Keratinocyte (primary cell): ENCODE data around the gene CHST15. TPM values are rescaled to one million over a fixed set of nuclear protein-coding genes. Genes with fewer than 3 reads are reported as not detected.

Experiments
- DNase-seq: peaks from one replicate; pipeline ENCODE4 v3.0.0-alpha.2; 2011; ENCODE audit warnings: low read depth, missing footprints, low spot score
- FAIRE-seq: peaks from 2 replicates; lab custom pipeline; 2011; peaks lifted over from hg19 to GRCh38; lab: Jason Lieb, UNC
- H2AFZ ChIP-seq: 2 replicates; pipeline ENCODE4 v1.6.0; 2012; ENCODE audit warnings: low read length, control low read depth, inconsistent platforms; ENCODE audit not compliant: control insufficient read depth
- H3K27ac ChIP-seq: 2 replicates; pipeline ENCODE4 v1.5.1; 2011; ENCODE audit warnings: low read length; ENCODE audit not compliant: control insufficient read depth, insufficient read depth
- H3K27me3 ChIP-seq: 3 replicates; pipeline ENCODE4 v1.6.0; 2011; ENCODE audit warnings: low read length; ENCODE audit not compliant: control insufficient read depth, insufficient read depth; ENCODE audit errors: extremely low read depth
- H3K36me3 ChIP-seq, 2 experiments: 2 replicates in 1 of 2; 3 replicates in 1 of 2; pipeline ENCODE4 v1.5.1; 2011; ENCODE audit warnings: low read length in 2 of 2, mild to moderate bottlenecking in 1 of 2; ENCODE audit not compliant: control insufficient read depth in 2 of 2, insufficient read depth in 2 of 2; ENCODE audit errors: extremely low read depth in 1 of 2
- H3K4me1 ChIP-seq: 3 replicates; pipeline ENCODE4 v1.5.1; 2011; ENCODE audit warnings: low read length; ENCODE audit not compliant: control insufficient read depth, insufficient read depth; ENCODE audit errors: extremely low read depth
- H3K4me2 ChIP-seq: 3 replicates; pipeline ENCODE4 v1.6.0; 2011; ENCODE audit warnings: low read depth, low read length; ENCODE audit not compliant: control insufficient read depth, insufficient read depth; ENCODE audit errors: extremely low read depth
- H3K4me3 ChIP-seq, 3 experiments: fragments of 200-600 bp in 1 of 3; sonication (generic) in 1 of 3; 2 replicates in 2 of 3; 3 replicates in 1 of 3; pipeline ENCODE4 v1.5.1; 2011 to 2016; ENCODE audit warnings: low read length in 3 of 3, mild to moderate bottlenecking in 3 of 3, control low read depth in 2 of 3, inconsistent platforms in 1 of 3, low read depth in 1 of 3, mixed read lengths in 1 of 3, mixed run types in 1 of 3, moderate library complexity in 1 of 3; ENCODE audit not compliant: control insufficient read depth in 2 of 3, insufficient read depth in 2 of 3; ENCODE audit errors: extremely low read depth in 1 of 3
- H3K79me2 ChIP-seq: 2 replicates; pipeline ENCODE4 v1.6.0; 2012; ENCODE audit warnings: low read length; ENCODE audit not compliant: control insufficient read depth, insufficient read depth
- H3K9ac ChIP-seq: 3 replicates; pipeline ENCODE4 v1.6.0; 2011; ENCODE audit warnings: low read length; ENCODE audit not compliant: control insufficient read depth, insufficient read depth; ENCODE audit errors: extremely low read depth
- H3K9me1 ChIP-seq: 3 replicates; pipeline ENCODE4 v1.6.0; 2011; ENCODE audit warnings: low read length; ENCODE audit not compliant: control insufficient read depth, insufficient read depth; ENCODE audit errors: extremely low read depth
- H3K9me3 ChIP-seq: 2 replicates; pipeline ENCODE4 v1.5.1; 2012; ENCODE audit warnings: low read depth, low read length; ENCODE audit not compliant: control insufficient read depth
- H4K20me1 ChIP-seq: 3 replicates; pipeline ENCODE4 v1.6.0; 2011; ENCODE audit warnings: low read length; ENCODE audit not compliant: control insufficient read depth, insufficient read depth; ENCODE audit errors: extremely low read depth
- EZH2 ChIP-seq: IDR thresholded peaks from one replicate; pipeline ENCODE4 v1.6.1; 2012; ENCODE audit warnings: inconsistent platforms, mild to moderate bottlenecking, low read length, moderate library complexity
- dilution Hi-C: fragments of 300-500 bp; cut with MboI; formaldehyde crosslinking; loops from one replicate; pipeline ENCODE4 v1.7.0; 2020; ENCODE audit warnings: low sequenced_read_pairs; ENCODE audit not compliant: extremely low pct_ligation_motif_present
- polyA plus RNA-seq, 5 experiments: library from polyadenylated mRNA; depleted of rRNA in 3 of 5; stranded (reverse) in 3 of 5; stranded (forward) in 1 of 5; unstranded in 1 of 5; fragments of >200 nt; gene quantifications; 1 replicate in 1 of 5; 2 replicates in 3 of 5; 3 replicates in 1 of 5; pipeline versions ENCODE4 v1.2.1 to v1.2.3, GENCODE V29; 2011 to 2012; ENCODE audit warnings: missing spikeins in 2 of 5, low read depth in 1 of 5, low replicate concordance in 1 of 5
- TF ChIP-seq, protein P1 (sequence below), 3 experiments: IDR thresholded peaks in 1 of 3; conservative IDR thresholded peaks in 1 of 3; optimal IDR thresholded peaks in 1 of 3; 2 replicates in 2 of 3; 3 replicates in 1 of 3; pipeline versions ENCODE3 to v1.5.1; 2011; ENCODE audit warnings: low read length in 3 of 3, mild to moderate bottlenecking in 3 of 3, moderate library complexity in 2 of 3, control low read depth in 1 of 3, inconsistent platforms in 1 of 3; ENCODE audit not compliant: insufficient read depth in 2 of 3; ENCODE audit errors: extremely low read depth in 1 of 3

CHST15 gene
- polyA plus RNA-seq, 1 donor (not counting 4 experiments of a cell fraction or from before 2014, with no cell fraction given) = 24.5 TPM

DNA sequence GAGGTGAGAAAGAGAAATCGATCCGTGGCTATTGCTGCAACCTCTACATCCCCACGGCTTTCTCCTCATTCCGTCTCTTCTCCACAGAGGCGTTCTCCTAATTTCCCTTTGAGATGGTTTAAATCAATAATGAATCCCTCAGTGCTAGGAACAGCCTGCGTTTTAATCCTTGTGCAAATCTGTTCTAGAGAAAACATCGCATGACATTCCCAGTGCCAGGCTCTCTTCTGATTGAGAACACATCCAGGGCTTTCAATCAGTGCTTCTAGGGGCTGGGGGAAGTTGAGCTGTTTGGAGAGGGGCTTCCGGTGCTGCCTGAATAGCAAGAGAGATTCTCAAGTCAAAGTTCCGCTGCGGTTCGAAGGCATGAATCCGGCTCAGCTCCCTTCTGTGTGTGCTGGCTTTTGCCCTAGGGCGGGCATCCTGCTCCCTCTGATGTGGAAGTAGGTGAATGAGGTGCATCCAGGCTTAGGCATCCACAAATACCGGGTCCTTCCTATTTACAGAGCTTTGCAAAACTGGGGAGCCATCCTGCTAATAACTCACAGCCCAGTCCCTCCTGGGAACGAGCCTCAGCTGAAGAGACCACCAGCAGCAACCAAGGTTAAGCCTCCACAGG, 62.8 kb downstream of the CHST15 start:
- no peak for DNase-seq
- Histone ChIP-seq H3K4me1 (peaks cover 2% of the 10 kb centered on the region), H3K4me3 (no peak overlapping the region), H3K4me2 (no peak overlapping the region), H3K27me3 (no peaks in the 10 kb centered on the region), H2AFZ (no peak overlapping the region), H3K9me1 (no peaks in the 10 kb centered on the region), H4K20me1 (peaks cover 2% of the 10 kb centered on the region), H3K79me2 (no peaks in the 10 kb centered on the region), H3K36me3 (peaks cover 21 to 27% of the 10 kb centered on the region in 2 experiments), H3K9me3 (no peaks in the 10 kb centered on the region), H3K27ac (no peak overlapping the region), H3K9ac (no peak overlapping the region)
- no peak for FAIRE-seq
- dilution Hi-C loops = no loop called here
- TF ChIP-seq, protein P1, sequence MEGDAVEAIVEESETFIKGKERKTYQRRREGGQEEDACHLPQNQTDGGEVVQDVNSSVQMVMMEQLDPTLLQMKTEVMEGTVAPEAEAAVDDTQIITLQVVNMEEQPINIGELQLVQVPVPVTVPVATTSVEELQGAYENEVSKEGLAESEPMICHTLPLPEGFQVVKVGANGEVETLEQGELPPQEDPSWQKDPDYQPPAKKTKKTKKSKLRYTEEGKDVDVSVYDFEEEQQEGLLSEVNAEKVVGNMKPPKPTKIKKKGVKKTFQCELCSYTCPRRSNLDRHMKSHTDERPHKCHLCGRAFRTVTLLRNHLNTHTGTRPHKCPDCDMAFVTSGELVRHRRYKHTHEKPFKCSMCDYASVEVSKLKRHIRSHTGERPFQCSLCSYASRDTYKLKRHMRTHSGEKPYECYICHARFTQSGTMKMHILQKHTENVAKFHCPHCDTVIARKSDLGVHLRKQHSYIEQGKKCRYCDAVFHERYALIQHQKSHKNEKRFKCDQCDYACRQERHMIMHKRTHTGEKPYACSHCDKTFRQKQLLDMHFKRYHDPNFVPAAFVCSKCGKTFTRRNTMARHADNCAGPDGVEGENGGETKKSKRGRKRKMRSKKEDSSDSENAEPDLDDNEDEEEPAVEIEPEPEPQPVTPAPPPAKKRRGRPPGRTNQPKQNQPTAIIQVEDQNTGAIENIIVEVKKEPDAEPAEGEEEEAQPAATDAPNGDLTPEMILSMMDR (optimal IDR thresholded peaks at IDR 0.05 in 1 of 3, IDR thresholded peaks at IDR 0.05 in 1 of 3, conservative IDR thresholded peaks at IDR 0.05 in 1 of 3; ENCODE audit: extremely low read depth in 1 of 3, insufficient read depth in 2 of 3, low read length in 3 of 3) = no peak
- TF ChIP-seq EZH2 = no peak

DNA sequence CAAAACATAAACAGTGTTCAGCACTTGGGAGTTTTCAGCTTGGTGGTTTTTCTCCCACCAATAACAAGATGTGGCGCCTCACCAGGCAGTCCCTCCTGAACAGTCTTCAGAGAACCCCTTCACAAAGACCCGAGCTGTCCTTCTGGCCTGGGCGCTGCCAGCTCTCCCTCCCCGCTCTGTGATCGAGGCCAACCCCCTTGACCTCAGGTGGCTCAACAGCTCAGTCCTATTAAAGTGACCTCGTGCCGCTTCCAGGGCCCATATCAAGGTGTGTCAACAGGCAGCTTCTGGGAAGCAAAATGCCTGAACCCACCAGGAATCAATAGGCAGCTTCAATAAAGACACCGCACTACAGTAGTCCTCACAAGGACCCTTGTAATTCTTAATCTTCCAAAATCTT, 63.3 kb downstream of the CHST15 start:
- Histone ChIP-seq H3K4me1 (peaks cover 7% of the 10 kb centered on the region), H3K27ac (no peak overlapping the region), H3K27me3 (no peaks in the 10 kb centered on the region), H3K4me2 (no peak overlapping the region), H3K36me3 (peaks cover 21 to 27% of the 10 kb centered on the region in 2 experiments), H4K20me1 (no peaks in the 10 kb centered on the region), H3K79me2 (no peaks in the 10 kb centered on the region), H3K9me3 (no peaks in the 10 kb centered on the region), H3K9me1 (no peaks in the 10 kb centered on the region), H3K4me3 (no peak overlapping the region), H2AFZ (no peak overlapping the region), H3K9ac (no peak overlapping the region)
- dilution Hi-C loops = no loop called here
- TF ChIP-seq, protein P1 (optimal IDR thresholded peaks at IDR 0.05 in 1 of 3, IDR thresholded peaks at IDR 0.05 in 1 of 3, conservative IDR thresholded peaks at IDR 0.05 in 1 of 3; ENCODE audit: extremely low read depth in 1 of 3, insufficient read depth in 2 of 3, low read length in 3 of 3) = no peak
- no peak for TF ChIP-seq EZH2
- no peak for FAIRE-seq
- no peak for DNase-seq
